Renal cortex interstitium (tissue), 3 donors: ENCODE data around the gene ASIC5. TPM values are rescaled to one million over a fixed set of nuclear protein-coding genes. Genes with fewer than 3 reads are reported as not detected.

Experiments used
- polyA plus RNA-seq, 3 donors: library from polyadenylated mRNA; unstranded; fragments of 120-200 nt; gene quantifications; one replicate each; pipeline ENCODE4 v1.2.1, GENCODE V29; 2013; ENCODE audit not compliant: insufficient read length in 3 of 3

ASIC5 gene
- polyA plus RNA-seq, 3 donors = 0.07 to 0.29 (median 0.26) TPM

Other genes with a start within 250 kb of the ASIC5 start
- 10 to 100 TPM; 65.0 to 82.3 (median 81.1) TPM for gene GUCY1A1, start 199.4 kb downstream of the ASIC5 start, polyA plus RNA-seq
- gene GUCY1B1, start 107.3 kb downstream of the ASIC5 start, polyA plus RNA-seq = 10 to 100 TPM; 60.1 to 71.1 (median 66.3) TPM
- 1 to 10 TPM; 1.9 to 3.5 (median 2.5) TPM for gene TDO2, start 37.4 kb upstream of the ASIC5 start, polyA plus RNA-seq
- 10 to 100 TPM; 36.0 to 44.0 (median 40.8) TPM for gene CTSO, start 87.6 kb upstream of the ASIC5 start, polyA plus RNA-seq